HG03571 (cell line): Measurements from ENCODE around the gene ATP13A2.
"Not testable (repeated sequence)": the region's sequence is repeated elsewhere in the genome, so short reads cannot be mapped to it uniquely, and the experiment has no call there.

Source experiments
- ATAC-seq: cut with Tn5 transposase; IDR thresholded peaks from one replicate; pipeline ENCODE4 v1.9.1; 2021; ENCODE audit not compliant: unreplicated experiment

Gene ATP13A2

GRCh38 chr1:16965486-16966067 lies 46.2 kb downstream of the ATP13A2 start:
- no peak for ATAC-seq

GRCh38 chr1:16964169-16964568 lies 47.6 kb downstream of the ATP13A2 start:
- not testable (repeated sequence) for ATAC-seq

- no peak for ATAC-seq
Observed at GRCh38 chr1:16961297-16962133, 50.2 kb downstream of the ATP13A2 start.

GRCh38 chr1:16960560-16961296 lies 51.0 kb downstream of the ATP13A2 start:
- no peak for ATAC-seq

- ATAC-seq, result no peak
Observed at GRCh38 chr1:16958475-16958874, 53.3 kb downstream of the ATP13A2 start.

- no peak for ATAC-seq
Observed at GRCh38 chr1:16957731-16958130, 54.0 kb downstream of the ATP13A2 start.

- no peak for ATAC-seq
Observed at GRCh38 chr1:16956775-16957174, 55.0 kb downstream of the ATP13A2 start.

- no peak for ATAC-seq
Observed at GRCh38 chr1:16955186-16955585, 56.5 kb downstream of the ATP13A2 start.

- no peak for ATAC-seq
Observed at GRCh38 chr1:16954579-16954978, 57.1 kb downstream of the ATP13A2 start.

GRCh38 chr1:16952376-16952775 lies 59.4 kb downstream of the ATP13A2 start:
- ATAC-seq, result not testable (repeated sequence)

- ATAC-seq, result not testable (repeated sequence)
Observed at GRCh38 chr1:16949026-16949425, 62.7 kb downstream of the ATP13A2 start.

- ATAC-seq, result not testable (repeated sequence)
Observed at GRCh38 chr1:16948282-16948891, 63.3 kb downstream of the ATP13A2 start.

- no peak for ATAC-seq
Observed at GRCh38 chr1:16946646-16947045, 65.1 kb downstream of the ATP13A2 start.

- not testable (repeated sequence) for ATAC-seq
Observed at GRCh38 chr1:16946185-16946584, 65.5 kb downstream of the ATP13A2 start.

GRCh38 chr1:16945512-16945911 lies 66.2 kb downstream of the ATP13A2 start:
- not testable (repeated sequence) for ATAC-seq

GRCh38 chr1:16944038-16944437 lies 67.7 kb downstream of the ATP13A2 start:
- ATAC-seq, result no peak

GRCh38 chr1:16939386-16940180 lies 72.1 kb downstream of the ATP13A2 start:
- not testable (repeated sequence) for ATAC-seq

- ATAC-seq, result no peak
Observed at GRCh38 chr1:16938351-16939321, 73.1 kb downstream of the ATP13A2 start.

GRCh38 chr1:16936580-16936979 lies 75.1 kb downstream of the ATP13A2 start:
- not testable (repeated sequence) for ATAC-seq
